Right lobe of liver (tissue), 6 donors: ENCODE results near the gene COPZ1. TPM values are rescaled to one million over a fixed set of nuclear protein-coding genes. Genes with fewer than 3 reads are reported as not detected.
A peak's percentile ranks its signal among the peaks of the same experiment; 100 is the strongest.

Experiments
- ATAC-seq, 4 donors: fragments of 200-7000 bp; cut with Tn5 transposase; one replicate each; pipeline ENCODE4 v1.9.1; 2020; ENCODE audit warnings: mild to moderate bottlenecking in 4 of 4, moderate library complexity in 4 of 4
- DNase-seq, 3 donors: peaks; one replicate each; pipeline ENCODE4 v3.0.0-alpha.2; 2020
- H3K27ac ChIP-seq, 3 donors: fragments of 200-600 bp; one replicate each; pipeline ENCODE4 v1.8.0; 2022
- H3K27me3 ChIP-seq, 2 donors: fragments of 200-600 bp; one replicate each; pipeline ENCODE4 v1.8.0; 2022
- H3K36me3 ChIP-seq, 4 donors: fragments of 200-600 bp; sonication (generic) in 1 of 4; one replicate each; pipeline versions ENCODE4 v1.5.1 to v1.8.0; 2017 to 2022; ENCODE audit warnings: control low read depth in 1 of 4
- H3K4me1 ChIP-seq, 4 donors: fragments of 200-600 bp; sonication (generic) in 1 of 4; one replicate each; pipeline versions ENCODE4 v1.5.1 to v1.8.0; 2017 to 2022; ENCODE audit warnings: control low read depth in 1 of 4
- H3K4me3 ChIP-seq, 3 donors: fragments of 200-600 bp; one replicate each; pipeline ENCODE4 v1.8.0; 2022
- H3K9me3 ChIP-seq, 4 donors: fragments of 200-600 bp; sonication (generic) in 1 of 4; one replicate each; pipeline versions ENCODE4 v1.5.1 to v1.8.0; 2017 to 2022; ENCODE audit warnings: control low read depth in 1 of 4
- POLR2A ChIP-seq: fragments of 450-650 bp; IDR thresholded peaks from one replicate; pipeline ENCODE4 v1.6.1; 2017; ENCODE audit warnings: antibody characterized with exemption, mild to moderate bottlenecking
- WGBS: methylation state at CpG from one replicate; pipeline ENCODE4 v1.1.6; 2018; ENCODE audit warnings: low coverage, low lambda C conversion rate; ENCODE audit not compliant: insufficient coverage; ENCODE audit errors: missing lambda C conversion rate; 5-methylcytosine and 5-hydroxymethylcytosine counted together
- intact Hi-C, 2 donors: fragments of 100-400 bp; cut with DNase I; formaldehyde crosslinking; loops; one replicate each; pipeline versions ENCODE4 v1.11.2 to v1.14.1; 2022
- total RNA-seq, 6 experiments: library from RNA; depleted of rRNA in 2 of 6; stranded (reverse); fragments of >200 nt in 2 of 6; fragmentation: NEBNext Ultra II Directional in 3 of 6; extraction: Animal tissue kit (Norgen Biotek cat#: 25700) in 3 of 6; gene quantifications; one replicate each; pipeline versions ENCODE4 v1.1.0 to v1.2.4, GENCODE V29; 2016 to 2023
- TF ChIP-seq, protein P1 (sequence below), 4 donors: fragments of 200-600 bp in 3 of 4; fragments of 450-650 bp in 1 of 4; IDR thresholded peaks; one replicate each; pipeline versions ENCODE4 v1.5.1 to v1.8.0; 2016 to 2022; ENCODE audit warnings: antibody characterized with exemption in 4 of 4, mild to moderate bottlenecking in 2 of 4
- donor health status: DM: no; HTN: yes; CAD: no.
- donor health status: DM: no; HTN: no; CAD: no.
- donor health status: DM: no; HTN: no; CAD: no.
- donor health status: DM: no; HTN: yes; CAD: no.
- donor health status: DM: no; HTN: yes; CAD: no.

Gene COPZ1
- total RNA-seq, 6 experiments from 2014 or later: 67.3 to 89.2 (median 74.9) TPM

DNA sequence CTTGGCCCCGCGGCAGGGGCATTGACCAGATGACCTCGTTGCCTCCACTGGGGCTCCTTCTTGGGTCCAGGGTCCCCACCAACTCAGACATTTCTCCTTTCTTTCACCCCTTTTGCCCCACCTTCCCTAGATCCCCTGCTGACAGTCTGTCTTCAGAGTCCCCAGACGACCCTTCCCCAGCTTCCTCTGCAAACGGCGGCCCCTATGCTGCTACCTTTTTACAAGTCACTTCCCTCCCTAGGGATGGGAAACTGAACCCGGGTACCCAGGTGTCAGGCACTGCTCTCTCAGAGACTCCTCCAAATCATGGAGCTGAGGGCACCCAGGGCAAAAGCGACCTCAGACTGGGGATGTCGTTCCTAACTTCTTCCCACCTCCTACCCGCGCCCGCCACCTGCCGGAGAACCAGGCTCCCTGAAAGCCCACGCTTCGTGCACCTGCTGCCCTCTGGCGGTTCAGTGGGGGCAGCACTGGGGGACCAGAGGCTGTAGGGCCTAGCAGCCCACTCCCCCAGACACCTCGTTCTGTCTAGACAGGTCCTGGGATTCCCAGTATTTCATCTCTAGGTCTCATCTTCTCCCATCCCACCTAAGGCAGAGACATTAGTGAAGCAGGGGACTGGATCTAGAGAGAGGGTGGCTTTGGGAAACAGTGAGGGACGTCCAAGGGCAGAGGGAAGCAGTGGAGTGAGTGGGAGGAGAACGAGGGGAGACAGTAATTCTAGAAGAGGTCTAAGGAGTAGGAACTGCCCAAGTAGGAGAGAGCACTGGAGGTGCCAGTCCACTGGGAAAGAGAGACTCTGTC is 54.7 kb downstream of the COPZ1 start:
- peaks cover 0 to 5% (median 2%) of the 10 kb centered on the region in 4 donors for H3K4me1 ChIP-seq

DNA sequence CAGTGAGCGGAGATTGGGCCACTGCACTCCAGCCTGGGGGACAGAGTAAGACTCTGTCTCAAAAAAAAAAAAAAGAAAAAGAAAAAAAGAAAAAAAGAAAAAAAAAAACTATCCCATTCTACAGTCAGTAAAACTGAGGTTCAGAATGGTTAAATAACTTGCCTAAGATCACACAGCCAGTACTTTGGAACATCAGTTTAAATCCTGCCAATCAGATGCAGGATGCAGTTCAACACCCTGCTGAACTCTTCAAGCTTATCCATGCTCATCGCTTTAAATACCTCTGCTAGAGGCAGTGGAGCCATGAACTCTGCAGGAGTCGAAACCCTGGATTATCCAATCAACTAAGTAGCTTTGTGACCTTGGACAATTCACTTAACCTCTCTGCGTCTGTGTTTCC is 56.2 kb downstream of the COPZ1 start:
- 77% methylated on average over 4 of the region's 4 CpGs for WGBS
- Histone ChIP-seq H3K27ac (no peak overlapping the region), H3K27me3 (no peaks in the 10 kb centered on the region), H3K4me1 (peaks cover 0 to 5% (median 2%) of the 10 kb centered on the region in 4 donors), H3K36me3 (no peaks in the 10 kb centered on the region), H3K9me3 (no peaks in the 10 kb centered on the region), H3K4me3 (no peak overlapping the region)
- DNase-seq: no peak
- no peak for TF ChIP-seq POLR2A
- TF ChIP-seq, protein P1, sequence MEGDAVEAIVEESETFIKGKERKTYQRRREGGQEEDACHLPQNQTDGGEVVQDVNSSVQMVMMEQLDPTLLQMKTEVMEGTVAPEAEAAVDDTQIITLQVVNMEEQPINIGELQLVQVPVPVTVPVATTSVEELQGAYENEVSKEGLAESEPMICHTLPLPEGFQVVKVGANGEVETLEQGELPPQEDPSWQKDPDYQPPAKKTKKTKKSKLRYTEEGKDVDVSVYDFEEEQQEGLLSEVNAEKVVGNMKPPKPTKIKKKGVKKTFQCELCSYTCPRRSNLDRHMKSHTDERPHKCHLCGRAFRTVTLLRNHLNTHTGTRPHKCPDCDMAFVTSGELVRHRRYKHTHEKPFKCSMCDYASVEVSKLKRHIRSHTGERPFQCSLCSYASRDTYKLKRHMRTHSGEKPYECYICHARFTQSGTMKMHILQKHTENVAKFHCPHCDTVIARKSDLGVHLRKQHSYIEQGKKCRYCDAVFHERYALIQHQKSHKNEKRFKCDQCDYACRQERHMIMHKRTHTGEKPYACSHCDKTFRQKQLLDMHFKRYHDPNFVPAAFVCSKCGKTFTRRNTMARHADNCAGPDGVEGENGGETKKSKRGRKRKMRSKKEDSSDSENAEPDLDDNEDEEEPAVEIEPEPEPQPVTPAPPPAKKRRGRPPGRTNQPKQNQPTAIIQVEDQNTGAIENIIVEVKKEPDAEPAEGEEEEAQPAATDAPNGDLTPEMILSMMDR (IDR thresholded peaks at IDR 0.05): no peak
- no peak for ATAC-seq
- intact Hi-C loops: no loop called here

More for the DNA sequence above, 54.7 kb downstream of the COPZ1 start:
- peak; percentile 89 to 93 (median 92) for DNase-seq
- Histone ChIP-seq H3K27ac (no peak overlapping the region), H3K9me3 (no peaks in the 10 kb centered on the region), H3K27me3 (no peaks in the 10 kb centered on the region), H3K36me3 (no peaks in the 10 kb centered on the region), H3K4me3 (peak overlapping the region; percentile 11 to 45 (median 39))
- intact Hi-C loops: no loop called here
- TF ChIP-seq POLR2A: no peak
- TF ChIP-seq, protein P1 (IDR thresholded peaks at IDR 0.05): peak; percentile 98 to 100 (median 100)
- ATAC-seq: peak; percentile 89 to 93 (median 92)
- WGBS: 21% methylated on average over 10 of the region's 19 CpGs

DNA sequence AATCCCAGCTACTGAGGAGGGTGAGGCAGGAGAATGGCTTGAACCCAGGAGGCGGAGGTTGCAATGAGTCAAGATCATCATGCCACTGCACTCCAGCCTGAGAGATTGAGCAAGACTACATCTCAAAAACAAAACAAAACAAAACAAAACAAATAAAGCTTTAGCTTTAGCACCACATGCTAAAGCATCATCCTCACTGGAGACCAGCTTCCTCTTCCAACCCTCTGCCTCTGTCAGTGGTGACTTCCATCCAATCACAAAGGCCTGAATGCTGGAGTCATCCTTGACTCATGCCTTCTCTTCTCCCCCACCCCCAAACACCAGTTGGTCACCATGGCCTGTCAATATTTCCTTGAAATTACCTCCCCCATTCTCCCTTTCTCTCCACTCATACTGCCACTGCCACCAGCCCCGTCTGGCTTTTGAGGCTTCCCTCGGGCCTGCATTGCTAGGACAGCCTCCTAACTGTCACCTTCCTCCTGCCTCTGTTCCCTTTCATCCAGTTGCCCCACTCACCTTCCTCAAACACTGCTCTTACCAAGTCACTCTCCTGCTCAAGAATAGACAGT is 58.2 kb downstream of the COPZ1 start:
- ATAC-seq (peak in 2 of 4 donors; percentile 13 to 48), DNase-seq (no peak)
- whole genome bisulfite sequencing: 32% methylated on average over 2 of the region's 3 CpGs
- H3K27ac ChIP-seq: no peak overlapping the region
- peaks cover 0 to 5% (median 2%) of the 10 kb centered on the region in 4 donors for H3K4me1 ChIP-seq
- intact Hi-C loops: no loop called here
- TF ChIP-seq, protein P1 (IDR thresholded peaks at IDR 0.05): no peak
- TF ChIP-seq POLR2A: no peak
- H3K27me3 ChIP-seq: no peaks in the 10 kb centered on the region
- no peaks in the 10 kb centered on the region for H3K36me3 ChIP-seq
- H3K9me3 ChIP-seq: no peaks in the 10 kb centered on the region
- H3K4me3 ChIP-seq: no peak overlapping the region

DNA sequence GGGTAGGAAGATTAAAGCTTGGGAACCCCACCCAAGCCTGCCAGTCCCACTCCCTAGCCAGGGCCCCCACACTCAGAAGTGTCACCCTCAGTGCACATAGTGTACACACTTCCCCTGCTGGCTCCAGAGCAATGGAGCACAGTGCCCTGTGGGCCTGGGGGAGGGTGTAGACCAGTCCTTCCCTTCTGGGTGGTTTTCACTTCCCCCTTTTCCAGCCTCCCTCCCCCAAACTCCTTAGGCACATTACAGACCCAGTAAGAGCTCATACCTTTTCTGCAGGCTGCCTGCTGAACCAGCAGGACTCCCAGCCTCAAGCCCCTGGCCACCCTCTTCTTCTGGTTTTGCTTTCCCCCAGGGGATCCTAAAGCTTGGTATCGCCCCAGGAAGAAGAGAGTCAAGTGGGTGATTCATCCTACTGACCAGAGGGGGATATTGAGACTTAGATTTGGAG is 59.7 kb downstream of the COPZ1 start, which contains the start of gene ZNF385A:
ZNF385A (minus strand) TSS at position 143 of the 451 bp plus-strand sequence. CDS start 219 bp downstream, outside the sequence.
- ATAC-seq (peak; percentile 35 to 64 (median 50)), DNase-seq (no peak)
- no CpG with 5 or more reads among the region's 1 CpG for WGBS
- intact Hi-C loops: no loop called here
- Histone ChIP-seq H3K4me1 (no peaks in the 10 kb centered on the region), H3K27ac (peak within 1 kb of the TSS in 1 of 3 donors; percentile 26), H3K9me3 (no peaks in the 10 kb centered on the region), H3K4me3 (no peak within 1 kb of the TSS), H3K36me3 (no peaks in the 10 kb centered on the region), H3K27me3 (no peaks in the 10 kb centered on the region)
- TF ChIP-seq, protein P1 (IDR thresholded peaks at IDR 0.05): no peak
- TF ChIP-seq POLR2A: peak; percentile 19
